PC-3 (cell line): ENCODE results near the gene SLC15A3.

Experiments
- CTCF ChIP-seq: fragments of 300-600 bp; sonication (generic); conservative IDR thresholded peaks from 2 replicates; pipeline ENCODE4 v1.5.1; 2017; ENCODE audit warnings: antibody characterized with exemption, low read depth, mild to moderate bottlenecking, low read length
- EZH2 ChIP-seq: fragments of 300-600 bp; sonication (generic); IDR thresholded peaks from one replicate; pipeline ENCODE4 v1.6.1; 2017; ENCODE audit warnings: antibody characterized with exemption, mild to moderate bottlenecking, low read length; ENCODE audit not compliant: unreplicated experiment
- EZH2phosphoT487 ChIP-seq: fragments of 300-600 bp; sonication (generic); IDR thresholded peaks from 2 replicates; pipeline ENCODE4 v1.6.1; 2018; ENCODE audit warnings: mild to moderate bottlenecking, antibody characterized with exemption, low read length, borderline replicate concordance

- TF ChIP-seq CTCF: no peak
- TF ChIP-seq EZH2: no peak
- TF ChIP-seq EZH2phosphoT487: no peak
Measured at GRCh38 chr11:60921777-60922335, 30.1 kb downstream of the SLC15A3 start.
